GM12801 (cell line): ENCODE data around the gene EIF4G1.

ENCODE experiments used
- TF ChIP-seq, protein P1 (sequence below): IDR thresholded peaks from one replicate; pipeline ENCODE4 v1.5.1; 2011; ENCODE audit warnings: control low read depth; ENCODE audit not compliant: insufficient read length; ENCODE audit errors: extremely low read depth

Gene EIF4G1

DNA sequence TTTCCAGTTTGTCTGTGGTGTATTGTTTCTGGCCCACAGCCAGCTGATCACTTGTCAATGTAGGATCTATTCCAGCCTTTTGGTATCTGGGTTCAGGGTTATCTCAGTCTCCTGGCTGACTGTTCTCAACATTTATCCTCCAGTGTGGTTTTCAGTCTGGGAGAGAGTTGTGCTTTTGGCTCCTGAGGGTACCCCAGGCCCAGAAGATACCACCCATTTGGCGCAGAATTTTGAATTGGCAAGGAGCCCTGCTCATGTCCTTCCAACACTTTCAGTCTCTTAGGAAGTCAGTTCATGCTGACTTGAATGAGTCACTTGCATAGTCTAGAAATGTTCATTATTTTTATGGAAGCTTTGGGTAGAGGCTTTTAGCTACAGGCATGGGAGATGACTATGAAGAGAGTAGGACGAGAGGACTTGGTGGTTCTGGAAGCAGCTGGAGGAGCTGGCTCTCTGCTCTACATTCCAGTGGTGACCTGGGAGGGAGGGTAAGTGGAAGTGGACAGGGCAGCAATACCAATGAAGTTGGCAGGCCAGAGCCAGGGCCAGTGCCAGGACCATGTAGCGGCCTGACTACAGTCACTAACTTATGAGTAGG is 54.3 kb downstream of the EIF4G1 start:
- TF ChIP-seq, protein P1, sequence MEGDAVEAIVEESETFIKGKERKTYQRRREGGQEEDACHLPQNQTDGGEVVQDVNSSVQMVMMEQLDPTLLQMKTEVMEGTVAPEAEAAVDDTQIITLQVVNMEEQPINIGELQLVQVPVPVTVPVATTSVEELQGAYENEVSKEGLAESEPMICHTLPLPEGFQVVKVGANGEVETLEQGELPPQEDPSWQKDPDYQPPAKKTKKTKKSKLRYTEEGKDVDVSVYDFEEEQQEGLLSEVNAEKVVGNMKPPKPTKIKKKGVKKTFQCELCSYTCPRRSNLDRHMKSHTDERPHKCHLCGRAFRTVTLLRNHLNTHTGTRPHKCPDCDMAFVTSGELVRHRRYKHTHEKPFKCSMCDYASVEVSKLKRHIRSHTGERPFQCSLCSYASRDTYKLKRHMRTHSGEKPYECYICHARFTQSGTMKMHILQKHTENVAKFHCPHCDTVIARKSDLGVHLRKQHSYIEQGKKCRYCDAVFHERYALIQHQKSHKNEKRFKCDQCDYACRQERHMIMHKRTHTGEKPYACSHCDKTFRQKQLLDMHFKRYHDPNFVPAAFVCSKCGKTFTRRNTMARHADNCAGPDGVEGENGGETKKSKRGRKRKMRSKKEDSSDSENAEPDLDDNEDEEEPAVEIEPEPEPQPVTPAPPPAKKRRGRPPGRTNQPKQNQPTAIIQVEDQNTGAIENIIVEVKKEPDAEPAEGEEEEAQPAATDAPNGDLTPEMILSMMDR: no peak

DNA sequence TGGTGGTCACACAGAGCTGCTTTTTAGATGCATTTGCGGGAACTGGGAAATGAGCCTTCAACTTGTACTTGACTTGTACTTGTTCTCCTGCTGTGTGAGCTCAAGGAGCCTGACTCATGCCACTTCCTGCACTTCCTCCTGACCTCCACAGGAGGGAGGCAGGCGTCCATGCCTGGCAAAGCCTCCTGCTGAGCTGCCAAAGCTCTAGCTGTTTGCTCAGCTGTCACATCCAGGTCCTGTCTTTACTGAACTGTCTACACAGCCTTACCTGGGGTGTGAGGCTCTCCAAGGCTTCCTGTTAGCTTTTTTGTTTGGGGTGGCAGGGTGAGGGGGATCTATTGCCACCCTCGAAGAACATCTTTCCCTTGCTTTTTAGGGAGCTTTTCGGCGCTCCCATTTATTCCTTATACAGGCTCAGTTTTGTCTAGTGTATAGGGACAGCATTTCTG is 57.2 kb downstream of the EIF4G1 start:
- TF ChIP-seq, protein P1: no peak

DNA sequence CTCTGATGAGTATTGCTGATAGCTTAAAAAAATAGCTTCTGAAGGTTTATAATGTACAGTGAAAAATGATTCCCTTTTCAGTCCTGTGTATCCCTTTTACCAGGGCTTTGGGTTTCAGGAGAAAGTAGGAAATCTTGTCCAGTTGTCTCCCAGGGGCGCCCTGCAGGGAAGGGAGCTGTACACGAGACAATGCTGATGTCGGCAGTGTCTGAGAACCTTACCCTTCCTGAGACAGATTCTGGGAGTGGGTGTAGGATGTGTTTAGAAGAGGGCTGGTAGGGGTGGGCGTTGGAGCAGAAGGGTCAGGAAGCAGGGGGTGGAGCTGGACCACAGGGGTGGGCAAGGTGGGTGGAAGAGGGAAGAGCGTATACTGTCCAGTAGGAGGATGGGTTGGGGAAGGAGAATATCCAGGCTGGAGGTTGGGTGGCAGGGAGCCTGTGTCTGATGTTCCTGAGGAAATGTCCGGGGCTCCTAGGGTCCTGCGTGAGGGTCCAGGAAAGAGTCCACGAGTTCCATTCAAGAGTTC is 58.0 kb downstream of the EIF4G1 start:
- TF ChIP-seq, protein P1: no peak

DNA sequence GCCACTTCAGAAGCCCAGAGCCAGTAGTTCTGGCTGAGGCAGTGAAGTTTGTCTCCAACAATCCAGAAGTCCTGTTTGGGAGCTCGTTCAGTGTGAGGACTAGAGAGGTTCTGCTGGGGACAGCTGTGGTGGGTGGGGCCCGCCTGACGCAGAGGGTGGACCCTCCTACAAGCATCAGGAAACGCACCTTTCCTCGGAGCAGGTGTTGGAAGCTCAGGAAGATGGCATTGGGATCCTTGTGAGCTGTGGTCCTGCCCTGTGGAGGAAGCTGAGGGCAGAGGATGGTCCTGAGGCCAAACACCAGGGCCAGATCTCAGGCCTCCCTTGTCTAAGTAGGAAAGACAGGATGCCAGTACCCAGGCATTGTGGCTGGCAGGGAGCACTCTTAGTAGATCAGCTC is 58.5 kb downstream of the EIF4G1 start:
- TF ChIP-seq, protein P1: no peak

DNA sequence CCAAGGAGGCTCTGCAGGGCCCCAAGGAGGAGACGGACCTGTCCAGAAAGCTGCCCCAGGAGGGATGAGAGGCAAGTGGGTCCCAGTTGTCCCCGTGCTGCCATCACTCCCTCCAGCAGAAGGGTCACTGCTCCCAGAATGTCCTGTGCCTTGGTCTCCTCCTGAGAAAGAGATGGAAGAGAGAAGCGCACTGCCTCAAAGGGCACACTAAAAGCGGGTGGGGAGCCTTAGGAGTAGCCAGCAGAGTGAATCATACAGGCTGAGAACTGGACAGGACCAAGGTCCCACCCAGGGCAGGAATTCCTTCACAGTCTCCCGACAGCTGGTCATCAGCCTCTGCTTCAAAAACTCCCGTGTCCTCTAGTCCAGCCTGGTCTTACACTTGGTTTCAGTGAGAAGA is 59.0 kb downstream of the EIF4G1 start:
- TF ChIP-seq, protein P1: no peak

DNA sequence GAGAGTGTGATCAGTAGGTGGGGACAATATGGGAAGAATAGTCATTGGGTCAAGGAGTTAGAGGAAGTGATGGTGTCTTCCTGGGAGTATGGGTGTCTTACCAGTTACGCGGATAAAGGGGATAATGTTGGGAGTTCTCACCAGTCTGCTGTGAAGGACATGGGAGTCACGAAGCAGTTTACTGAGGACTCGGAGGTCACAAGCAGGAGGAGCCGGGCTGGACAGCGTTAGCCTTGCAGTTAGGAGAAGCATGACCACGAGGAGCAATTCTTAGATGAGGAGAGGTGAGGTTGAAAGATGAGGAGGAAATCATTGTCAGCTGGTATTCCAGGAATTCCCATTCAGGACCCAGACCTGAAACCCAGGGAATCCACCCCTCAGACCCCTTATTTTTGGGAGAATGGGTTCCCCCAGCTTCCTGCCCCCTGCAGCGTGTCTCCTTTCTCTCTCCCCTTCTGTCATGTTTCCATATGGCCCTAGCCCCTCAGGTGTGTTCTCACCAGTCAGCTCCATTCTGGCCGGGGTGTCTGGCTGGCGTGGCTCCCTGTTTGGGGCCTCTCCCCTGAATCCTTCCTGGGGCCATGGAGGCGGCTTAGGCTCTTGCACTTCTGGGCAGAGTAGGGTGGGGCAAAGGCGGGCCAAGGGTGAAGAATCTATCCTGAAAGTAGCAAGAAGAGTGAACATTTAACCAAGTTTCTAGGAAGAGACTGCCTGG is 61.5 kb downstream of the EIF4G1 start:
- TF ChIP-seq, protein P1: no peak

DNA sequence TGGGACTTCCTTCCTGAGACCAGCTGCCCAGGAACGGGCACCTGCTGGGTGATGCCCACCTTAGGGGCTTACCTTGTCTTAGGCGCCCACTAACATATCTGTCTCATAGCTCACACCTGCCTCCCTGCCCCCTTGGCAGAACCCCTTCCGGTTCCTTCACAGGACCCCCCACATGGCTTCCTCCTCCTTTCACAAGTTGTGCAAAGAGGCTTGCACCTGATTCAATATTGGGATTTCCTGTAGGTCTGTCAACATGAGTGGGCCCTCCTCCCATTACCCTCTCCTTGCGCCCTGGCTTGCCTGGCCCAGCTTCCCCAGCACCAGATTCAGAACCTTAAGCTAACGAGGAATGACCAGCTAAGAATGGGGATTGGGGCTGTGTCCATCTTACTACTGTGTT is 63.0 kb downstream of the EIF4G1 start:
- TF ChIP-seq, protein P1: no peak
